ENCODE data around the gene PDCD10. TPM values are rescaled to one million over a fixed set of nuclear protein-coding genes. Genes with fewer than 3 reads are reported as not detected.

The PDCD10 gene
- total and polyA plus RNA-seq, 9 donors = 27.0 to 51.7 (median 35.1) TPM

GRCh38 chr3:167669699-167670098 lies 65.0 kb downstream of the PDCD10 start:
- intact Hi-C loops (cut with DNase I) = loop anchor here in 1 of 4 donors (2.0 kb wide), 1 partner anchor 219 kb away; no protein-coding TSS in a partner anchor
- DNase-seq = no peak
- Histone ChIP-seq H3K27ac (no peak overlapping the region), H3K36me3 (no peaks in the 10 kb centered on the region), H3K4me3 (no peak overlapping the region), H3K4me1 (ENCODE audit: insufficient read depth) (no peaks in the 10 kb centered on the region), H3K9me3 (no peaks in the 10 kb centered on the region), H3K27me3 (no peaks in the 10 kb centered on the region)
- TF ChIP-seq POLR2A (IDR thresholded peaks at IDR 0.05) (no peak), EP300 (IDR thresholded peaks at IDR 0.05) (no peak), CTCF (IDR thresholded peaks at IDR 0.05) (no peak)
- WGBS, 3 donors = 26 to 63% (median 38%) methylated on average over 1 of the region's 1 CpG

GRCh38 chr3:167668651-167669050 lies 66.0 kb downstream of the PDCD10 start:
- 72 to 91% (median 89%) methylated on average over 1 of the region's 1 CpG for WGBS, 3 donors
- Histone ChIP-seq H3K4me1 (ENCODE audit: insufficient read depth) (no peaks in the 10 kb centered on the region), H3K9me3 (no peaks in the 10 kb centered on the region), H3K27me3 (no peaks in the 10 kb centered on the region), H3K4me3 (no peak overlapping the region), H3K36me3 (no peaks in the 10 kb centered on the region), H3K27ac (no peak overlapping the region)
- intact Hi-C loops (cut with DNase I) = loop anchor here in 1 of 4 donors (2.0 kb wide), 1 partner anchor 218 kb away; no protein-coding TSS in a partner anchor
- no peak for DNase-seq
- no peak for TF ChIP-seq CTCF (IDR thresholded peaks at IDR 0.05)

GRCh38 chr3:167666563-167666962 lies 68.1 kb downstream of the PDCD10 start:
- Histone ChIP-seq H3K27me3 (no peaks in the 10 kb centered on the region), H3K4me3 (no peak overlapping the region), H3K27ac (no peak overlapping the region), H3K9me3 (no peaks in the 10 kb centered on the region), H3K4me1 (ENCODE audit: insufficient read depth) (no peaks in the 10 kb centered on the region), H3K36me3 (no peaks in the 10 kb centered on the region)
- DNase-seq = no peak
- intact Hi-C loops (cut with DNase I) = no loop called here
- 86 to 92% (median 90%) methylated on average over 2 of the region's 2 CpGs for WGBS, 3 donors
- TF ChIP-seq CTCF (IDR thresholded peaks at IDR 0.05) (no peak), EP300 (IDR thresholded peaks at IDR 0.05) (no peak), POLR2A (IDR thresholded peaks at IDR 0.05) (no peak)

- Histone ChIP-seq H3K9me3 (no peaks in the 10 kb centered on the region), H3K4me1 (ENCODE audit: insufficient read depth) (no peaks in the 10 kb centered on the region), H3K27ac (no peak overlapping the region), H3K27me3 (no peaks in the 10 kb centered on the region), H3K4me3 (no peak overlapping the region), H3K36me3 (no peaks in the 10 kb centered on the region)
- WGBS, 3 donors = 79 to 91% (median 89%) methylated on average over 5 of the region's 5 CpGs
- intact Hi-C loops (cut with DNase I) = no loop called here
- TF ChIP-seq EP300 (IDR thresholded peaks at IDR 0.05) = no peak
- no peak for TF ChIP-seq POLR2A (IDR thresholded peaks at IDR 0.05)
- TF ChIP-seq CTCF (IDR thresholded peaks at IDR 0.05) = no peak
- DNase-seq = no peak
Measured at GRCh38 chr3:167662919-167663400, 71.7 kb downstream of the PDCD10 start.

Data from ovary (tissue), 9 donors.